IPS DF 4.7 (cell line): Measurements from ENCODE around the gene E2F7.

Experiments used
- DNase-seq: peaks from one replicate; pipeline ENCODE4 v3.0.0-alpha.2; 2013; ENCODE audit warnings: low spot score; ENCODE audit errors: extremely low read depth

The E2F7 gene

GRCh38 chr12:77016606-77017005 lies 48.8 kb downstream of the E2F7 start:
- DNase-seq: no peak

GRCh38 chr12:77013091-77013490 lies 52.3 kb downstream of the E2F7 start:
- no peak for DNase-seq

GRCh38 chr12:77010691-77011548 lies 54.4 kb downstream of the E2F7 start:
- DNase-seq: peak; percentile 46

- DNase-seq: no peak
These were observed 57.9 kb downstream of the E2F7 start for GRCh38 chr12:77007476-77007875.

GRCh38 chr12:77005611-77006098 lies 59.7 kb downstream of the E2F7 start:
- DNase-seq: no peak

- no peak for DNase-seq
These were observed 61.5 kb downstream of the E2F7 start for GRCh38 chr12:77003914-77004313.

- DNase-seq: no peak
These were observed 62.1 kb downstream of the E2F7 start for GRCh38 chr12:77003246-77003645.

- DNase-seq: no peak
These were observed 63.0 kb downstream of the E2F7 start for GRCh38 chr12:77002382-77002781.

GRCh38 chr12:77001276-77001675 lies 64.1 kb downstream of the E2F7 start:
- no peak for DNase-seq

- no peak for DNase-seq
These were observed 66.3 kb downstream of the E2F7 start for GRCh38 chr12:76998908-76999556.

GRCh38 chr12:76998386-76998785 lies 67.0 kb downstream of the E2F7 start:
- DNase-seq: no peak

- DNase-seq: no peak
These were observed 68.2 kb downstream of the E2F7 start for GRCh38 chr12:76997011-76997780.

GRCh38 chr12:76990716-76991115 lies 74.7 kb downstream of the E2F7 start:
- no peak for DNase-seq

GRCh38 chr12:76984566-76984965 lies 80.8 kb downstream of the E2F7 start:
- no peak for DNase-seq

GRCh38 chr12:76983420-76983819 lies 81.9 kb downstream of the E2F7 start:
- DNase-seq: no peak

- no peak for DNase-seq
These were observed 85.2 kb downstream of the E2F7 start for GRCh38 chr12:76980196-76980595.

- DNase-seq: no peak
These were observed 88.5 kb downstream of the E2F7 start for GRCh38 chr12:76976777-76977382.
